ENCODE results near the gene LDLR.

GRCh38 chr19:11148001-11148400 lies 58.7 kb downstream of the LDLR start:
- TF ChIP-seq EZH2phosphoT487 (IDR thresholded peaks at IDR 0.05; ENCODE audit: insufficient read depth, low read depth): no peak
- no peak for TF ChIP-seq EZH2 (IDR thresholded peaks at IDR 0.05; ENCODE audit: insufficient read depth, poor library complexity, severe bottlenecking)

All from GM23248 (cell line).